ENCODE data around the gene GRM4. TPM values are rescaled to one million over a fixed set of nuclear protein-coding genes. Genes with fewer than 3 reads are reported as not detected.

The GRM4 gene
- total RNA-seq, 2 experiments from 2014 or later = 0.27 TPM; not detected in 1

DNA sequence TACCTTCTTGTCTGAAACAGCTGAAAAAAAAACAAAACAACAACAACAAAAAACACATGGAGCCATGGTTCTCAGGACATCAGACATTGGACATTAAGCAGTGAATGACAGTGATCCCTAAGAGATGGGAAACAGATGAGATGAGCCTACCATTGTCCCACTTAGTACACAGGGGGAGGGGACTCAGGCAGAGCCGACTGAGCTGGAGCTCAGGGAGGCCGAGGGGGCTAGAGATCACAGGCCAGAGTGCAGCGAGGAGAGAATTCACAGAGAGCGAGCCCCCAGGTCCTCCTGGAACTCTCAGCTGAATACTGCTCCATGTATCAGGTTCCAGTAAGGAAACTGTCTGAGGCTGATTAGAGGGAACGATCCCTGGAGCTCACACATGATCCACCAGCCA lies 134.6 kb downstream of the GRM4 start:
- no peak overlapping the region for H3K4me3 Mint-ChIP-seq
- no peak for DNase-seq

DNA sequence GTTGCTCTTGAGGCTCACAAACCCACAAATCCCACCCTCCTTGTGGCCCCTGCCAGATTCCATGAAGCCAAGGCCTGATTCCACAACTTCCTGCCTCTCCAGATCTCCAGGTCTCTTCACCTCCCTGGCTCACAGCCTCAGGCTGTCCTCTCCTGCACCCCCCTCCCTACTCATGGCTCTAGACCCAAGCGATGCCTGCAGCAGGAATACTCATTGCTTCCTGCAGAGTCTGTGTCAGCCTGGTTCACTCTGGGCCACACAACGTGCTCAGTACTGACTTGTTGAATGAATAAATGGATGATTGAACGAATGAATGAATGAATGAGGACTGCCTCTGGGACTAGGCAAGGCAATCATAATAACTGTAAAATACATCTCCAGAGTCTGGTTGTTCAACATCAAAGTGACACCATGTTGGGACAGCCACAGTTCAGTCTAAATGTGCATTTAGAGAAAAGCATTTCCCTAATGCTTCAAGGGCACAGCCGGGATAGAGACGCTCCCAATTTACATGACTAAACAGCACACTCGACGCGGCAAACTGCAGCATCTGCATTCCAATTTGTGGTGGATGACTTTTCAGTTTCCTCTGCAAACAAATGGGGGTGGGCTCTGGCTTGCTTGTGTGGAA lies 139.9 kb downstream of the GRM4 start:
- Mint-ChIP-seq H3K4me1 (ENCODE audit: low read depth) (no peaks in the 10 kb centered on the region), H3K9me3 (no peaks in the 10 kb centered on the region), H3K27me3 (ENCODE audit: low read depth) (no peaks in the 10 kb centered on the region), H3K4me3 (no peak overlapping the region), H3K27ac (no peak overlapping the region), H3K36me3 (ENCODE audit: low read depth) (no peaks in the 10 kb centered on the region)
- DNase-seq = no peak
- intact Hi-C loops (cut with micrococcal nuclease) = no loop called here
- CTCF ChIA-PET = no interaction called here

More for the DNA sequence above, 134.6 kb downstream of the GRM4 start:
- H3K36me3 Mint-ChIP-seq (ENCODE audit: low read depth) = no peaks in the 10 kb centered on the region
- no peaks in the 10 kb centered on the region for H3K27me3 Mint-ChIP-seq (ENCODE audit: low read depth)
- no peaks in the 10 kb centered on the region for H3K4me1 Mint-ChIP-seq (ENCODE audit: low read depth)
- no peaks in the 10 kb centered on the region for H3K9me3 Mint-ChIP-seq
- intact Hi-C loops (cut with micrococcal nuclease) = no loop called here
- H3K27ac Mint-ChIP-seq = no peak overlapping the region
- CTCF ChIA-PET = no interaction called here

DNA sequence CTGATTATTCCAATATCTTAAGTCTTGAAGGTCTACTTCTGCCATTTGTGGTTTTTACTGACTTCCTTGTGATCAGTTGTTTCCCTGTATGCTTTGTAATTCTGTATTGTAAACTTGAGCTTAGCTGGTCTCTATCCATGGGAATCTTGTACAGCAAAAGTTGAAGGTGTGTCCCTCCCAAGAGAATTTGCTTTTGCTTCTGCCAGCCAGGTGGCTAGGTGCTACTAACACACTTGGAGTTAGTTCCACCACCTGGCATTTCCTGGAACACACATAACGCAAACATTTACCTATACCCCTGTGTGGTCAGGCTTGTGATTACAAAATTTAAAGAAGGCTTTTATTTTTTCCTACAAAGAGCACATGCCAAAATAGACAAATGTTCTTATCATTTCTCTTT lies 141.2 kb downstream of the GRM4 start:
- Mint-ChIP-seq H3K27me3 (ENCODE audit: low read depth) (no peaks in the 10 kb centered on the region), H3K27ac (no peak overlapping the region), H3K4me1 (ENCODE audit: low read depth) (no peaks in the 10 kb centered on the region), H3K36me3 (ENCODE audit: low read depth) (no peaks in the 10 kb centered on the region), H3K9me3 (no peaks in the 10 kb centered on the region), H3K4me3 (no peak overlapping the region)
- CTCF ChIA-PET = no interaction called here
- DNase-seq = no peak
- intact Hi-C loops (cut with micrococcal nuclease) = no loop called here

DNA sequence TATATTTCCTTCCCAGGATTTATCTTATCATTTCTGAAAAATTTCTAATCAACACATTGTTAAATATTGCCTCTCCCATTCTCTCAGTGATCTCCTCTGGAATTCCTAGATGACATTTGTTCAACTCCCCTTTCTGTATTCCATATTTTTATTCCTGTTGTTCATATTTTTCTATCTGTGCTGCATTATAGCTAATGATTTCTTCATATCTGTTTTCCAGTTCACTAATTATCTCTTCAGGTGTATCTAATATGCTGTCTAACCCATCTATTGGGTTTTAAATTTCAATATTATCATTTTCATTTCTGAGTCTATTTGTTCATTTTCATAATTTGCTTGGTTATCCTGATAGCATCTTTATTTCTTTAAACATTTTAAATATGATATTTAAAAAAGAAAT lies 141.9 kb downstream of the GRM4 start:
- no peak for DNase-seq
- intact Hi-C loops (cut with micrococcal nuclease) = no loop called here
- no peaks in the 10 kb centered on the region for H3K4me1 Mint-ChIP-seq (ENCODE audit: low read depth)
- CTCF ChIA-PET = interaction anchor here (0.6 kb wide), 1 partner anchor 350 kb away, joined by 5 read pairs; no protein-coding TSS in a partner anchor
- no peak overlapping the region for H3K27ac Mint-ChIP-seq
- no peaks in the 10 kb centered on the region for H3K9me3 Mint-ChIP-seq
- H3K36me3 Mint-ChIP-seq (ENCODE audit: low read depth) = no peaks in the 10 kb centered on the region
- no peaks in the 10 kb centered on the region for H3K27me3 Mint-ChIP-seq (ENCODE audit: low read depth)
- H3K4me3 Mint-ChIP-seq = no peak overlapping the region

DNA sequence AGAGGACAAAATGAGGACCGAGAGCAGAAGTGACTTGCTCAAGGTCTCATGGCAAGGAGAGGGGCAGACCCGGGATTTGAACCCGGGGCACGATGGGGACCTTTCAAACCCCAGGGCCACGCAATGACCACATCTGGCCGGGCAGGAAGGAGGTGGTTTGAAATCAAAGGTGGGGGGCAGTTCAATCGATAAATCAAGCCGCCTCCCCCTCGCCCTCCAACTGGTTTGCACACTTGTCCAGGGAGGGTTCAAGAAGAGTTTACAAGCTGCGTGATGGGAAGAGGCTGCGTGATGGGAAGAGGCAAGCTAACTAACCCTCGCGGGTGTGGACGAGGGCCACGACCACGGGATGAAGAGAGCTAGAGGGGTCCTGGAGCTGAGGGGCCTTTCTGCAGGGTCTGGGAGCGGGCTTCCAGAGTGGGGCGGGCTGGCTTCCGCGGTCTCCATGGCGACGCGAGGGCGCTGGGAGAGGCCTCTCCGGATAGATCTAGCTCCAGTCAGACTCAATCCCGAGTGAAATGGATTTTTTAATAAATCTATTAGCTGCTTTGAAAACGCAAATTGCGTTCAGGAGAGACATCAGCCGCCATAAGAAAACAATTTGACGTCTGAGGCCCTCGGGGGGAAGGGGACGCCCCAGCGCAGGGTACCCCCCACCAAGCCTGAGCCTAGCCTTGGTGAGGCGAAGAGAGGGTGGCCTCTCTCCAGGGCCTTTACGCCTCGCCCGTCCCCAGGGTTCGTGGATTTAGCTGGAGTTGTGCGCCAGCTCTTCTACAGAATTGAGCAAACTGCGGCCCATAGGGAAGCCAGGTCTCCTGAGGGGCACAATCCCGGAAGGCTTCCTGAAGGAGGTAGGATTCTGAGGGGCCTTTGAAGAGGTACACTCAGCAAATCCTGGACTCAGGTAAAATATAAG lies 143.9 kb downstream of the GRM4 start:
- H3K4me3 Mint-ChIP-seq = no peak overlapping the region
- no peaks in the 10 kb centered on the region for H3K4me1 Mint-ChIP-seq (ENCODE audit: low read depth)
- no peaks in the 10 kb centered on the region for H3K36me3 Mint-ChIP-seq (ENCODE audit: low read depth)
- H3K27me3 Mint-ChIP-seq (ENCODE audit: low read depth) = no peaks in the 10 kb centered on the region
- intact Hi-C loops (cut with micrococcal nuclease) = no loop called here
- DNase-seq = no peak
- H3K9me3 Mint-ChIP-seq = peaks cover 6% of the 10 kb centered on the region
- CTCF ChIA-PET = no interaction called here
- H3K27ac Mint-ChIP-seq = no peak overlapping the region

DNA sequence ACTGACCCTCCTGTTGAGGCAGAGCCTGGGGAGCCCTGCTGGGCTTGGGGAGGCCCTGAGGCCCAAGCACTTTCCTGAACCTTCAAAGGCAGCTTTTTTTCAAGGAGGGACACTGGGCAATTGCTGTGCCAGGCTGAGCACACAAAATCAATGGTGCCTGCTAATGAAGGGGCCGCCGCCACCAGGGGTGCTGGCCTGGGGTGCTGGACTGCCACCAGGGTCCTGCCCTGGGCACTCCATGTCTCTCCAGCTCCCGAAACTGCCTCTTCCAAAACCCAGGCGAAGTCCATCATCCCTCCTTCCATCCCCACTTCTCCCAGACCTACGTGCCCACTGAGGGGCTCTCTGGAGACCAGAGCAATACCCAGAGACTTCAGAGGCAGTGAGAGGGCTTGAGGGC lies 145.6 kb downstream of the GRM4 start:
- no peak overlapping the region for H3K27ac Mint-ChIP-seq
- CTCF ChIA-PET = no interaction called here
- no peaks in the 10 kb centered on the region for H3K27me3 Mint-ChIP-seq (ENCODE audit: low read depth)
- no peak for DNase-seq
- H3K9me3 Mint-ChIP-seq = peaks cover 8% of the 10 kb centered on the region
- no peaks in the 10 kb centered on the region for H3K36me3 Mint-ChIP-seq (ENCODE audit: low read depth)
- intact Hi-C loops (cut with micrococcal nuclease) = no loop called here
- H3K4me3 Mint-ChIP-seq = no peak overlapping the region
- no peaks in the 10 kb centered on the region for H3K4me1 Mint-ChIP-seq (ENCODE audit: low read depth)

DNA sequence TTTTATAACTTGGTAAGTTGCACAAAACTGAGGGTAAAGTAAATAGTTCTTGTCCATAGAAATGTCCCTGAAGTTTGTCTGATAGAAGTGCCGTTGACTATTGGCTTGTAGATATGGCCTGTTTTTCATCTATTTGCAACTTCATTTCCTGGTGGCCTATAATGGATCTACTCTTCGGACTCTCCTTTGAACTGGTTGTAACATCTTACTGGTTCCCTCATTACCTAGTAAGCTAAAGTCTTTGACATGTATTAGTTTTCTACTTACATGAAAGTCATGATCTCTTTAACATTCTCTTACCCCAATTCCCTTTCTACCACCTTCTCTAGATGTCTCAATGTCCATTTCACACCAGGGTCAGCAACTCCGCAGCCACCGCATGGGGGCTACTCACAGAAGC lies 146.3 kb downstream of the GRM4 start:
- CTCF ChIA-PET = interaction anchor here (0.6 to 0.9 kb wide), 3 partner anchors 25 to 255 kb away, joined by 3 read pairs; no protein-coding TSS in a partner anchor
- Mint-ChIP-seq H3K27me3 (ENCODE audit: low read depth) (no peaks in the 10 kb centered on the region), H3K36me3 (ENCODE audit: low read depth) (no peaks in the 10 kb centered on the region), H3K4me3 (no peak overlapping the region), H3K27ac (no peak overlapping the region), H3K4me1 (ENCODE audit: low read depth) (no peaks in the 10 kb centered on the region), H3K9me3 (peaks cover 8% of the 10 kb centered on the region)
- no peak for DNase-seq
- intact Hi-C loops (cut with micrococcal nuclease) = no loop called here

DNA sequence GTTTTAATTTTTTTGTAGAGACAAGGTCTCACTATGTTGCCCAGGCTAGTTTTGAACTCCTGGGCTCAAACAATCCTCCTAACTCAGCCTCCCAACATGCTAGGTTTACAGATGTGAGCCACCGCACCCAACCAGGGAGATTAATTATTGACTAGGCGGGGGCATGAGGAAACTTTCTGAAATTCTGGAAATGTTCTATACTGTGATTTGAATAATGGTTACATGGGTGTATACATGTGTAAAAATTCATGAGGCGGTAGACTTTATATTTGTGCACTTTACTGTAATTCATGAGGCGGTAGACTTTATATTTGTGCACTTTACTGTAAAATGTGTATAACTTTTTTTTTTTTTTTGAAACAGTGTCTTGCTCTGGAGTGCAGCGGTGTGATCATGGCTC lies 147.2 kb downstream of the GRM4 start:
- CTCF ChIA-PET = interaction anchor here (0.9 kb wide), 1 partner anchor 255 kb away, joined by 3 read pairs; no protein-coding TSS in a partner anchor
- intact Hi-C loops (cut with micrococcal nuclease) = no loop called here
- peaks cover 8% of the 10 kb centered on the region for H3K9me3 Mint-ChIP-seq
- no peaks in the 10 kb centered on the region for H3K4me1 Mint-ChIP-seq (ENCODE audit: low read depth)
- H3K27me3 Mint-ChIP-seq (ENCODE audit: low read depth) = no peaks in the 10 kb centered on the region
- H3K27ac Mint-ChIP-seq = no peak overlapping the region
- H3K36me3 Mint-ChIP-seq (ENCODE audit: low read depth) = no peaks in the 10 kb centered on the region
- DNase-seq = no peak
- no peak overlapping the region for H3K4me3 Mint-ChIP-seq

DNA sequence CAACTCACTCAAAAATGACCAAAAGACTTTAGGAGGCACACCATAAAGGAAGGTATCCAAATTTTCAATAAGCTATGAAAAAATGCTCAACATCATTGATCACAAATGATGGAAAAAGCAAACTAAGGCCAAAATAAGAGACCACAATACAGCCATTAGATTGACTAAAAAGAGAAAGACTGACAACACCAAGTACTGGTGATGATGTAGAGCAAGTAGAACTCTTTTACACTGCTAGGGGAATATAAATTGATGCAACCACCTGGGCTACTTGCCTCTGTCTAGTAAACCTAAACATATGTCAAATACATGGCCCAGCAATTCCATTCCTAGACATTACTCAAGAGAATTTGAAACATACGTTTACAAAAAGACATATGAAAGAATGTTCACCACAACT lies 148.6 kb downstream of the GRM4 start:
- Mint-ChIP-seq H3K27ac (no peak overlapping the region), H3K4me3 (no peak overlapping the region), H3K27me3 (ENCODE audit: low read depth) (no peaks in the 10 kb centered on the region), H3K9me3 (peaks cover 8% of the 10 kb centered on the region), H3K36me3 (ENCODE audit: low read depth) (no peaks in the 10 kb centered on the region), H3K4me1 (ENCODE audit: low read depth) (no peaks in the 10 kb centered on the region)
- no peak for DNase-seq
- CTCF ChIA-PET = interaction anchor here (1.4 kb wide), 1 partner anchor 27 kb away, joined by 3 read pairs; no protein-coding TSS in a partner anchor
- intact Hi-C loops (cut with micrococcal nuclease) = no loop called here

DNA sequence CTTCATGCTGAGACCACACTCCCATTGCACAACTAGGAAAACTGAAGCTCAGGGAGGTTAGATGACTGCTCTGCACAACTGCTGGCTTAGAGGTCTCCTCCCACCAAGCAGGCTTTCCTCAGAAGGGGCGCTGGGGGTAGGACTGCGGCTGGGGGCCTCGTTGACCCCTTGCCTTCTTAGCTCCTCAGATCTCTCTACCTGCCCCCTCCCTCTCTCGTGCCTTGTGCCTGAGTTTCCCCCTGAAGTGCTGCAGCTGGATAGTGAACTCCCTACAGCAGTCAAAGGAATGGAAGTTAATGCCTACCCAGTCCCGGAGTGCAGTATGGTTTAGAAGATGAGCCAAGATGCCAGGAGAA lies 149.8 kb downstream of the GRM4 start:
- Mint-ChIP-seq H3K36me3 (ENCODE audit: low read depth) (no peaks in the 10 kb centered on the region), H3K27ac (no peak overlapping the region)
- intact Hi-C loops (cut with micrococcal nuclease) = no loop called here

DNA sequence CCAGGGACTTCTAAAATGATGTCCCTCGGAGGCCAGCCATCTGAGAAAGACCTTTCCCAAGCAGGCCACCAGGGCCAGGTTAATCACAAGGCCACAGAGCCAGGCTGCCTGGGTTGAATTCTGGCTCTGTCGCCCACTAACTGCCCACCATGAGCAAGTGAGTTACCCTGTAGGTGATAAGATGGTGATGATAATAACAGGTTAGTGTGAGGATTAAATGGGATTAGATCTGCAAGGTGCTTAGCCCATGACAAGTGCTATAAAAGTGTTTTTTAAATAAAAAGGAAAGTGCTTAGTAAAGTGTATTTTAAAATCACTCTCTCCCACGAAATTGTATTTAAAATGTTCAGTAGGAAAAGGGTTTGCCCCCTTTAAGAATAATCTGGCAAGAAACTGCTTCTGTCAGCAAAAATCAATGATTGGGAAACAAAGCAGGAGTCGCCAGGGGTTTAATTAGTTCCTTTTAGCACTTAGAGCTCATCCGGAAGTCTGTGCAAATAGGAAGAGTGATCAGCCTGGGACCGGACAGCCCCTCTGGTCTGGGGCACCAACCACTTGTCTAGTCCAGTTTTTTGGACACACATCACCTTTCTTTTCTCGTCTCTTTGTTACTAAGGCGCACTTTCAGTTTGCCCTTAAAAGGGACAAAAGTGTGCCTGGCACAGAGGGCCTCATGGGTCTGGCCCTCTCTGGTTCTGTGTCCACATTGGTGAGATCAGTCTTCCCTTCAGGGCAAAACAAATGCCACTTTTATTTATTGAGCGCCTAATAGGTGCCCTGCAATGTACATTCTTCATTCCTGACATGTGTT lies 150.4 kb downstream of the GRM4 start:
- Mint-ChIP-seq H3K4me1 (ENCODE audit: low read depth) (no peaks in the 10 kb centered on the region), H3K36me3 (ENCODE audit: low read depth) (no peaks in the 10 kb centered on the region), H3K27me3 (ENCODE audit: low read depth) (no peaks in the 10 kb centered on the region), H3K4me3 (no peak overlapping the region), H3K27ac (no peak overlapping the region), H3K9me3 (peaks cover 8% of the 10 kb centered on the region)
- intact Hi-C loops (cut with micrococcal nuclease) = no loop called here
- CTCF ChIA-PET = interaction anchor here (0.6 to 1.4 kb wide), 2 partner anchors 29 to 110 kb away, joined by 3 read pairs; no protein-coding TSS in a partner anchor
- no peak for DNase-seq

More for the DNA sequence above, 149.8 kb downstream of the GRM4 start:
- Mint-ChIP-seq H3K27me3 (ENCODE audit: low read depth) (no peaks in the 10 kb centered on the region), H3K4me3 (no peak overlapping the region), H3K4me1 (ENCODE audit: low read depth) (no peaks in the 10 kb centered on the region), H3K9me3 (peaks cover 8% of the 10 kb centered on the region)
- CTCF ChIA-PET = interaction anchor here (0.6 to 1.4 kb wide), 2 partner anchors 28 to 110 kb away, joined by 3 read pairs; no protein-coding TSS in a partner anchor
- no peak for DNase-seq
